Kidney epithelial cell (primary cell): ENCODE results near the gene PSME1. TPM values are rescaled to one million over a fixed set of nuclear protein-coding genes. Genes with fewer than 3 reads are reported as not detected.

ENCODE experiments used
- DNase-seq: peaks from one replicate; pipeline ENCODE4 v3.0.0-alpha.2; 2010; ENCODE audit warnings: low read depth
- H3K27me3 ChIP-seq: 2 replicates; pipeline ENCODE4 v1.6.0; 2011; ENCODE audit warnings: low read length; ENCODE audit not compliant: control insufficient read depth, insufficient read depth
- H3K36me3 ChIP-seq: 2 replicates; pipeline ENCODE4 v1.5.1; 2011; ENCODE audit warnings: low read length; ENCODE audit not compliant: control insufficient read depth, insufficient read depth
- H3K4me3 ChIP-seq: 2 replicates; pipeline ENCODE4 v1.5.1; 2011; ENCODE audit warnings: low read depth, mild to moderate bottlenecking, control low read depth, low read length
- CTCF ChIP-seq: IDR thresholded peaks from 2 replicates; pipeline ENCODE4 v1.5.1; 2011; ENCODE audit warnings: mild to moderate bottlenecking, moderate library complexity, low read length, control low read depth, inconsistent platforms; ENCODE audit not compliant: insufficient read depth, poor library complexity, severe bottlenecking
- total RNA-seq: library from RNA; depleted of rRNA; stranded (reverse); fragments of >200 nt; gene quantifications from 2 replicates; pipeline ENCODE4 v1.2.3, GENCODE V29; 2015

Gene PSME1
- total RNA-seq, 1 donor from 2014 or later = 234 TPM

- no peaks in the 10 kb centered on the region for H3K27me3 ChIP-seq
- no peak for TF ChIP-seq CTCF
- peak overlapping the region; percentile 88 for H3K4me3 ChIP-seq
- no peak for DNase-seq
- H3K36me3 ChIP-seq = peaks cover 2% of the 10 kb centered on the region
These were observed 912 bp downstream of the PSME1 start for GRCh38 chr14:24136684-24137528.

GRCh38 chr14:24137529-24138395, 1.8 kb downstream of the PSME1 start:
- Histone ChIP-seq H3K36me3 (peaks cover 2% of the 10 kb centered on the region), H3K4me3 (no peak overlapping the region), H3K27me3 (no peaks in the 10 kb centered on the region)
- TF ChIP-seq CTCF = no peak
- DNase-seq = no peak

- DNase-seq = no peak
- TF ChIP-seq CTCF = no peak
- no peaks in the 10 kb centered on the region for H3K27me3 ChIP-seq
- H3K4me3 ChIP-seq = no peak overlapping the region
- H3K36me3 ChIP-seq = peaks cover 2% of the 10 kb centered on the region
These were observed 2.6 kb downstream of the PSME1 start for GRCh38 chr14:24138396-24139271.

- peaks cover 2% of the 10 kb centered on the region for H3K36me3 ChIP-seq
- DNase-seq = no peak
- no peaks in the 10 kb centered on the region for H3K27me3 ChIP-seq
- no peak overlapping the region for H3K4me3 ChIP-seq
- TF ChIP-seq CTCF = no peak
These were observed 3.4 kb downstream of the PSME1 start for GRCh38 chr14:24139272-24139934.

- peak; percentile 35 for TF ChIP-seq CTCF
- DNase-seq = peak; percentile 98
- Histone ChIP-seq H3K36me3 (peaks cover 2% of the 10 kb centered on the region), H3K27me3 (no peaks in the 10 kb centered on the region), H3K4me3 (peak within 1 kb of the TSS; percentile 91)
These were observed 5.3 kb downstream of the PSME1 start, which contains the start of gene EMC9 for GRCh38 chr14:24141097-24141880. Gene EMC9, minus strand, starts transcription at chr14:24141591. Its CDS starts 287 bp downstream, at chr14:24141304.
